Hepatocyte (in vitro differentiated cells): ENCODE data around the gene FOXF2.

ENCODE experiments used
- CTCF ChIP-seq: fragments of 200-600 bp; sonication (generic); IDR thresholded peaks from 2 replicates; pipeline ENCODE4 v1.5.1; 2016; ENCODE audit warnings: antibody characterized with exemption, mild to moderate bottlenecking; ENCODE audit not compliant: poor library complexity
- EZH2 ChIP-seq: fragments of 200-600 bp; sonication (generic); IDR thresholded peaks from 2 replicates; pipeline ENCODE4 v1.6.1; 2016; ENCODE audit warnings: antibody characterized with exemption, mild to moderate bottlenecking, borderline replicate concordance

GRCh38 chr6:1392813-1393640 is 3.7 kb downstream of the FOXF2 start:
- no peak for TF ChIP-seq CTCF
- TF ChIP-seq EZH2, result peak; percentile 91
